GM21717 (cell line): ENCODE results near the gene CDK17.
"Not testable (repeated sequence)": the region's sequence is repeated elsewhere in the genome, so short reads cannot be mapped to it uniquely, and the experiment has no call there.

Experiments used
- ATAC-seq: cut with Tn5 transposase; IDR thresholded peaks from one replicate; pipeline ENCODE4 v1.9.1; 2021; ENCODE audit warnings: mild to moderate bottlenecking, moderate library complexity; ENCODE audit not compliant: unreplicated experiment

The CDK17 gene

DNA sequence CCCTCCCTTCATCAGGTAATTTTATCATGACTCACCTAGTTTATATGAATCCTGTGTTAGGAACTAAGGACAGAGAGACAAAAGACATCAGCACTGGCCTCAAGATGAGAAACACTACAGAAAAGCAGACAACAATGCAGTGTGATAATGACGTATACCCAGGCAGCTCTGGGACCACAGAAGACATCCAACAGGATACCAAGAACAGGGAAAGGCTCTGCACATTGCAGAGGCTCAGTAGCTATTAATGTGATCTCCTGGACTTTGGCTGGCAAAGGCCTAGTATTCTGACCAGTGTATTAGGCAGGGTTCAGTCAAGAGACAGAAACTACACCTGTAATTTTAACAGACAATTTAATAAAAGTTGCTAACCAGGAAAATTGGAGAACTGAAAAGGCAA is 39.7 kb downstream of the CDK17 start:
- no peak for ATAC-seq

DNA sequence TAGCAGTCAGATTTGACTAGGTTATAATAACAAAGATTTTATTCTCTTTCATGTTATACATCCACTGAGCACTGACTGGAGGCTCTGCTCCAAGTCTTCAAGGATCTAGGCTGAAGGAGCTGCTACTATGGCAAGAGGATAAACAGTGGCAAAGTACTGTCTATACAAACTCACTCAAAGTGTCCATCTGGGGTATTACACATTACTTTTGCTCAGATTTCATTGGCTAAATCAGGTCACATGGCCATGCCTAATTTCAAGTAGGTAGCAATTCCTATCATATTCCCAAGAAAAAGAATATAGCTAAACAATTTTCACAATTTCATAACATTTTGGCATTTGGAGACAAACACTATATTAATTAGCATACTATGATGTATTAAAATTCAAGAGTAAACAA is 40.9 kb downstream of the CDK17 start:
- ATAC-seq, result no peak

DNA sequence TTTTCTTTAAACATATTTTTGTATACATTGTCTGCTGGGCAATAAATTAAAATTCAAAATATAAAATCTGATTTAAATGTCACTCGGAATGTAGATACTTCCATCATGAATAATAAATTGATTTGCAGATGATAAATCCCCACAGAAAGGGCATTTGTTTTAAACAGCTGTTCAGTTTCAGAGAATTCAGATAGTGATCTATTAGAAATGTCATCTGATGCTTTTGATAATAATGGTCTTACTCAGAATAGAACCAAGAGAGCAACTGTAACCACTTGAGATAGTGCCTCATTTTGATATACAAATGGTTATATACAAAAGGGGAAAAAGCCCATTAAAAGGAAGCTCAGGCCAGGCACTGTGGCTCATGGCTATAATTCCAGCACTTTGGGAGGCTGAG is 43.4 kb downstream of the CDK17 start:
- no peak for ATAC-seq

DNA sequence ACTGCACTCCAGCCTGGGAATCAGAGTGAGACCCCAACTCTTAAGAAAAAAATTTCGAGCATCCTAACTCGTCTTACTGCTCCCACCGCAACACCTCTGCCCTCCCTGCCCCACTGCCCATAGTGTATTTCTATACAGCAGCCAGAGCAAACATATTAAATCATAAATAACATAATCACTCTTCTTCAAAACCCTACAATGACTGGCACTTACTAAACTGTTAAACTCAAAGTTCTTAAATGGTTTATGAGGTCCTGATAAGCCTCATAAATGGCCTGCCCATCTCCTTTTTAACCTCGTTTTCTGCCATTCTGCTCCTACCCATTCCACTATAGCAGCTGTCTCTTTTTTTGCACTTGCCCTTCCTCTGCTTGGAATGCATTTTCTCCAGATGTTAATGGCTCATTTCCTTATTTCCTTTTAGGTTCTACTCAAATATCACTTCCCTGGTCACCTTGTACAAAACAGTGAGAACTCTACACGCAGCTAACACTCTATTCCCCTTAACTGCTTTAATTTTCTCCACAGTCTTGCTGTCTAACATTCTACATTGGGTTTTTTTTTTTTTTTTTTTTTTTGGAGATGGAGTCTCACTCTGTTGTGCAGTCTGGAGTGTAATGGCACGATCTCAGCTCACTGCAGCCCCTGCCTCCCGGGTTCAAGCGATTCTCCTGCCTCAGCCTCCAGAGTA is 45.2 kb downstream of the CDK17 start:
- ATAC-seq, result no peak

DNA sequence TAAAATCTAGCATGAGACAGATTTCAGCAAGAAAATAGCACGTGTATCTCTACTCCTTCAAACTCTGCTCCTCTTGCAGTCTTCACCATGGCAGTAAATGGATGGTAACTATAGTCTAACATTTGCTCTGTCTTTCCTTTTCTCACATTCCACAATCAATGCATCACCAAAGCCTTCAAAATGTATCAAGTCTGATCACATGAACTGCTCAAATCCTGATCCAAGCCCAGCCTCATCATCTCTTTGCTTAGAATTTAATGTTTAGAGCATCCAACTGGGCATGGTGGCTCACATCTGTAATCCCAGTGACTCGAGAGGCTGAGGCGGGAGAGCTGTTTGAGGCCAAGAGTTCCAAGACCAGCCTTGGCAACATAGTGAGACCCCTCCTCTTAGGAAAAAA is 45.9 kb downstream of the CDK17 start:
- no peak for ATAC-seq

DNA sequence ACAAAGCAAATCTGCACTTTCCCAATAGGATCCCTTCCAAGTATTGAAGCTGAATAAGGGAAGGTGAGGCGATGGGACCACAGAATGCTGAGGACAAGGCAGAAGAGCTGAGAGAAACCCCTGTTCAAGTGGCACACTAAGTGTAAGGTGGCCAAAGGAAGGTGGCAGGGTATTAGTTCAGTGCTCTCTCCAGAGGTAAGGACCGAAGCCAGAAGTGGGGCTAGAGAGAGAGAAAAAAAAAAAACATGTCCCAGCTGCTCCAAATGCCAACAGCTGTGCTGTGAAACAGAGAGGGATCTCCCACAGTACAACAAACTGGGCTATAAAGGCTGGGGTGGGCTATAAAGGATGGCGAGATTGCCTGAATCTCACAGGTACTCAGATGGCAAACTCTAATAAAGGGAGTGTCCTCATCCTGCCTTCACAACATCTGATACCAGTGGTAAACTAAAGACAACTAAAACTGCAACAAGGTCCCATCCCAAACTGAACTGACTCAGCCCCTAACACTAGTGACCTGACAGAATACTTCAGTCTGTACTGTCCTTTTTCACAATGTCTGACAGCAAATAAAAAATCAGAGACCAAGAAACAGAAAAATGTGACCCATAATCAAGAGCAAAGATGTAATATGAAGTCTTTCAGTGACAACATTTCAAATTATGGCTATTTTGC is 47.9 kb downstream of the CDK17 start:
- no peak for ATAC-seq

DNA sequence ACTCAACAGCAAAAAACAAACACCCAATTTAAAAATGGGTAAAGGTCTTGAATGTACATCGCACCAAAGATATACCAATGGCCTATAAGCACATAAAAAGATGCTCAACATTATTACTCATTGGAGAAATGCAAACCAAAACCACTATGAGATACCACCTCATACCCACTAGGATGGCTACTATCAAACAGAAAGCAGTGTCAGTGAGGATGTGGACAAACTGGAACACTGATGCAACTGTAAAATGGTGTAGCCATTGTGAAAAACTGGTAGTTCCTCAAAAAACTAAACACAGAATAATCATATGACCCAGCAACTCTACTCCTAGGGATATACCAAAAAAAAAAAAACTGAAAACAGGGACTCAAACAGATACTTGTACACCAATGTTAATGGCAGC is 49.3 kb downstream of the CDK17 start:
- ATAC-seq, result peak; percentile 53

DNA sequence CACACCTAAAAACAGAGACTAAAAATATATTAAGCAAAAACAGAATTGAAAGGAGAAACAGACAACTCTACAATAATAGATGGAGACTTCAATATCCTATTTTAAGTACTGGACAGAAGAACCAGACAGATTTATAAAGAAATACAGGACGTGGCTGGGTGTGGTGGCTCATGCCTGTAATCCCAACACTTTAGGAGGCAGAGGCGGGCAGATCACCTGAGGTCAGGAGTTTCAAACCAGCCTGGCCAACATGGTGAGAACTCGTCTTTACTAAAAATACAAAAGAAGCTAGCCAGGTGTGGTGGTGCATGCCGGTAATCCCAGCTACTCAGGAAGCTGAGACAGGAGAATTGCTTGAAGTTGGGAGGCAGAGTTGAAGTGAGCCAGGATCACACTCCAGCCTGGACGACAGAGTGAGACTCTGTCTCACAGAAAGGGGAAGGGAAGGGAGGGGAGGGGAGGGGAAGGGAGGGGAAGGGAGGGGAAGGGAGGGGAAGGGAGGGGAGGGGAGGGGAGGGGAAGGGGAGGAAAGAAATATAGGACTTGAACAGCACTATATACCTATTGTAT is 53.0 kb downstream of the CDK17 start:
- no peak for ATAC-seq

DNA sequence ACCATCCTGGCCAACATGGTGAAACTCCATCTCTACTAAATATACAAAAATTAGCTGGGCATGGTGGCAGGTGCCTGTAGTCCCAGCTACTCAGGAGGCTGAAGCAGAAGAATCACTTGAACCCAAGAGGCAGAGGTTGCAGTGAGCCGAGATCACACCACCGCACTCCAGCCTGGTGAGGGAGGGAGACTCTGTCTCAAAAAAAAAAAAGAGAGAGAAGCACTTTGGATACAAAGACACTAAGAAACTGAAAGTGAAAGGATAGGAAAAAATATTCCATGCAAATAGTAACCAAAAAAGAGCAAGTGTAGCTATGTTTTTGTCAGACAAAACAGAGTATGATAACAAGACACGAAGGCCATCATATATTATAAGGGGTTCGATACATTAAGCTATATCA is 53.5 kb downstream of the CDK17 start:
- not testable (repeated sequence) for ATAC-seq

DNA sequence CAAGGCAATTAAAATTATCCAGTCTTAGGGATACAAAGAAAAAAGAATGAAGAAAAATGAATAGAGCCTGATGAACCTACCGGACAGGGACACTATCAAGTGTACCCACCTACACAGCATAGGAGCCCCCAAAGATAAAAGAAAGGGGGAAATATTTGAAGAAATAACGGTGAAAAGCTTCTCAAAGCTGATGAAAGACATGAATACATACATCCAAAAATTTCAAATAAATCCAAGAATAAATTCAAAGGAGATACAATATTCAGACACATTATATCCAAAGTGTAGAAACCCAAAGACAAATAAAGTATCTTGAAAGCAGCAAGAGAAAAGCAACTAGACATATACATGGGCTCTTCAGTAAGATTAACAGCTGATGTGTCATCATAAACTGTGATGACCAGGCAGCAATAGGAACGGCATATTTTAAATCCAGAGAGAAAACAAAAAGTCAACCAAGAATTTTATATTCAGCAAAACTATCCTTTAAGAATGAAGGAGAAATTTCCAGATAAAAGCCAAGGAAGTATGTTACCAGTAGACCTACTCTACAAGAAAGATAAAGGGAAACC is 56.0 kb downstream of the CDK17 start:
- no peak for ATAC-seq

DNA sequence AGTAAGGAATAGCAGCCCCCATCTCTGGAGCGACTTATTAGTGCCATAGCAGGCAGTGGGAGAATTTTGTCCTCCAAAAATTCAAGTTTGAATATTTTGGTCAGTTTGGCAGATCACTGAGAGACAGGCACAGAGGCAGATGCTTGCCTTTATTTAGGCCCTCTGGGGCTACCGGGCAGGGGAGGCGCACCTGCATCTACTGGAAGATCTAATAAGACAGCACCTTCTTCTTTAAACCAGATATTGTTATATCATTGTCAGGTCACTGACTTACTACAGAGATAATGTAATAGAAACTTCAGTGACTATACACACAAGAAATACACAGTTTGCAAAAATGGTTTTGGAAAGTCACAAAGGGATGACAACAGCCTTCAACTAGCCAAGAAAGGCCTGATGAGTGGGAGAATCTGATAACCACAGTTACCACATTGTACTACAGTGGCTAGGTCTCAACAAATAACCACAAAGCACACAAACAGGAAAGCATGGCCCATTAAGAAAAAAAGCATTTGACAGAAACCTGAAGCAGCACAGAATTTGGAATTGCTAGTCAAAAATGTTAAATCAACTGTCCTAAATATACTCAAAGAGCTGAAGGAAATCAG is 56.8 kb downstream of the CDK17 start:
- peak; percentile 87 for ATAC-seq

DNA sequence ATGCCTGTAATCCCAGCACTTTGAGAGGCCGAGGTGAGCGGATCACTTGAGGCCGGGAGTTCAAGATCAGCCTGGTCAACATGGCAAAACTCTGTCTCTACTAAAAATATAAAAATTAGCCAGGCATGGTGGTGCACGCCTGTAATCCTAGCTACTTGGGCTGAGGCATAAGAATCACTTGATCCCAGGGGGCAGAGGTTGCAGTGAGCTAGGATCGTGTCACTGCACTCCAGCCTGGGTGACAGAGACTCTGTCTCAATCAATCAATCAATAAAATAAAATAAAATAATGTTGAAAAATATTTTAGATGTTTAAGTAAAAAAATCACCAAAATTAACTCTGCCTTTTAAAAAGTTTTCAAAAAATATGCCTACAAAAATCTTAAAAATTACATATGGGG is 60.6 kb downstream of the CDK17 start:
- ATAC-seq, result not testable (repeated sequence)

DNA sequence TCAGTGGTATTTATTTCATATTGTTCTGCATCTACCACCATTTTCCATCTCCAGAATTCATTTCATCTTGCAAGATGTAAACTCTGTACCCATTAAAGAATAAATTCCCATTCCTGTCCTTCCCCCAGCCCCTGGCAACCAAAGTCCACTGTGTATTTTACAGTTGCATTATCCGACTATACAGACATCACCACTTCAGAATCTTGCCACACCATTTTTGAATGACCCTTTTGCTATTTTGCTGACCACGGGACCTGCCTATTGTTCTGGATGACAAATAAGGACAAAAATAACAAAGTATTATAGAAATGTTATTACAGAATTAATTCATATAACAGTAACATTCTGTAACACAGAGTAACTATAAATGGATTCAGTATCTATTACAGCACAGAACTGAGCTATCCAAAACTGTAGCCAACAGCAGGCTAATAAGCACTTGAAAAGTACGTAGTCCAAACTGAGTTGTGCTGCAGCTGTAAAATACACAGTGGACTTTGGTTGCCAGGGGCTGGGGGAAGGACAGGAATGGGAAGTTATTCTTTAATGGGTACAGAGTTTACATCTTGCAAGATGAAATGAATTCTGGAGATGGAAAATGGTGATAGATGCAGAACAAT is 61.3 kb downstream of the CDK17 start:
- ATAC-seq, result no peak

DNA sequence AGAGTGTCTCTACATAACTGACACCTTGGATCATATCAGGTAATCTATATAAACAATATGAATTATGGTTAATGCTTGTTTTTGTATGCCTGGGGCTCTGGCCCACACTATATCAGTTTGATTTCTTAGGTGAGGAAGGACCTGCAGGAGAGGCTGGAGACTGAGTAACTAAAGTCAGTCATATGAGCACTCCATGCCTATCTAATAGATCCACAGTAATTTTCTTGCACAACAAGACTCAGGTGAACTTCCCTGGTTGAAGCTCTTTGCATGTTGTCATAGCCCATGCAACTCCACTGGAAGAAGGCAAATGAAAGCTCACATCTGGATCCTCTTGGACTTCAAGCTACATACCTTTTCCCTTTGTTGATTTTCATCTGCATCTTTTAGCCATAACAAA is 62.3 kb downstream of the CDK17 start:
- ATAC-seq, result no peak

DNA sequence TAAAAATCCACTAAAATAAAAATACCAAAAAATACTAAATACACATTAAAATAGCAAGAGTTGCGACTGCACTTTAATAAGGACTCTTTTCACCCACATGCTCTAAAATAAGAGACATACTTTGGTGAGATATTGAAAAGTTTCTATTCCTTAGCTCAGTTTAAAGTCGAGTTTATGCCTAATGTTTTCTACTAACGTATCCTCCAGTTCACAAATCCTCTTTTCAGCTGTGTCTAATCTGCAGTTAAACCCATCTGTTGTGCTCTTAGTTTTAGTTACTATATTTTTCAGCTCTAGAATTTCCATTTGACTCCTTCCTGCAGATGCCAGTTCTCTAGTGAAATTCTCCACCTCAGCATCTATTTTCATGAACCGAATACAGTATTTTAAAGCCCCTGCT is 63.8 kb downstream of the CDK17 start:
- ATAC-seq, result no peak

DNA sequence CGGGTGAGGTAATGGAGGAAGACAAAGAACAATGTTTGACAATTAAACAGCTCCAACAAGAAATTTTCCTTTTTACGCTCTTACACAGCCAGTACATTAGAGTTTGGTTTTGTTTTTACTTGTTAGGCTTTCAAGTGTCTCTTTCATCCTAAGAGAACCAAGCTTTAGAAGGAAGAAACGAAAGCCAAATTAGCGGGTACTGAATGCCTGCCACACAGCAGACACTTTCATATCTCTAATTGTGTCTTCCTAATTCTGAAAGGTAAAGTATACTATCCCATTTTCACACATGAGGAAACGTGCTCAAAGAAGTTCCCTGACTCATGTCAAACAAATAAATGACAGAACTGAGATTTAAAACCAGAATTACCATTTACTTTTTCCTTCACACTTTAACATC is 65.0 kb downstream of the CDK17 start:
- peak; percentile 92 for ATAC-seq

DNA sequence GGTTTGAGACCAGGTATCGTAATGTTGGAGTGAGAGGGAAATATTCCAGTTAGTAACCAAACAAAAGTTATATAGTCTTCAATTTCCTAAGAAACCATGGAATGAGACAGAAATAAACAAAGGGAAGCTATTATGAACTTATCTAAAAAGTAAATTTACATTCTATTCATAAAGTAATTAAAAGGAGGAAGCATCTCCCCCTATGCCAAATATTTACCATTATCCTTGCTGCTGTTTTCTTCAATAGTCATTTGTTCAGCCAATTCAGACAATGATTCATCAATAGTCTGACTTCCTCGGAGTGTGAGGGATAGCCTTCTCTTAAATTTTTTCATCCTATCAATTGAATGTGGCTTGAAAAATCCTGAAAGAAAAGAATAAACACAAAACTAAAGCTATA is 65.7 kb downstream of the CDK17 start:
- ATAC-seq, result no peak

DNA sequence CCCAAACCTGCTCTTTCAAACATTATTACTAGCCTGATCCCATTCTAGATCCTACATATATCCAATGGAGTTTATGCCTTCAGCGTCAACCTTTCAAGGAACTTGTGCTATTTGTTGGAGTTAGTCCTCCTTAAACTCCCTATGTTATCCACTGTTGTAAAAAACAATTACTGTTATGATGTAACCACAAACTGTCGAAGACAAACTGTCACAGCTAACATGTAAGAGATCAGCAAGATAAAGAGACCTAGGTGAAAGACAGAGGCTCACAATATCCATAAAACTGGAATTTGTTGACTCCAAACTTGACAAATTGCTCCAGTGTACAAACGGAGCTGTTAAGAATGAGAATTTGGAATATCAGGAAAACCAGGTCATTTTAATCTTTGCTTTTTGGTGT is 70.7 kb downstream of the CDK17 start:
- no peak for ATAC-seq

DNA sequence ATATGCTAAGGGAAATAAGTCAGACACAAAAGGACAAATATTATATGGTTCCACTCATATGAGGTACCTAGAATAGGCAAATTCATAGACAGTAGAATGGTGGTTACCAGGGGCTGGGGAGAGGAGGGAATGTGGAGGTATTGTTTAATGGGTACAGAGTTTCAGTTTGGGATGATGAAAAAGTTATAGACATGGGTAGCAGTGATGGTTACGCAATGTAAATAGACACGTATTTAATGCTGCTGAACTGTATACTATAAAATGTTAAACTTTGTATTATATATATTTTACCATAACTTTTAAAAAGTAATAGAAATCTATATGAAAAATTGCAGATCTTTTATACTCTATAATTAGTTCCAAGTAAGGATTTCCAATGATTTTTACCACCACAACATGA is 71.2 kb downstream of the CDK17 start:
- ATAC-seq, result no peak

DNA sequence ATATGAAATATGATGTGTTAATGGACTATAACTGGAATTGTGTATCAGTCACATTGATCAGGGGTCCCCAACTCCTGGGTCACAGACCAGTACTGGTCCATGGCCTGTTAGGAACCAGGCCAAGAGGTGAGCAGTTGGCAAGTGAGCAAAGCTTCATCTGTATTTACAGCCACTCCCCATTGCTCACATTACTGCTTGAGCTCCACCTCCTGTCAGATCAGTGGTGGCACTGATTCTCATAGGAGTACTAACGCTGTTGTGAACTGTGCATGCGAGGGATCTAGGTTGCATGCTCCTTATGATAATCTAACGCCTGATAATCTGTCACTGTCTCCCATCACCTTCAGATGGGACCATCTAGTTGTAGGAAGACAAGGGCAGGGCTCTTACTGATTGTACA is 72.3 kb downstream of the CDK17 start:
- peak; percentile 36 for ATAC-seq

DNA sequence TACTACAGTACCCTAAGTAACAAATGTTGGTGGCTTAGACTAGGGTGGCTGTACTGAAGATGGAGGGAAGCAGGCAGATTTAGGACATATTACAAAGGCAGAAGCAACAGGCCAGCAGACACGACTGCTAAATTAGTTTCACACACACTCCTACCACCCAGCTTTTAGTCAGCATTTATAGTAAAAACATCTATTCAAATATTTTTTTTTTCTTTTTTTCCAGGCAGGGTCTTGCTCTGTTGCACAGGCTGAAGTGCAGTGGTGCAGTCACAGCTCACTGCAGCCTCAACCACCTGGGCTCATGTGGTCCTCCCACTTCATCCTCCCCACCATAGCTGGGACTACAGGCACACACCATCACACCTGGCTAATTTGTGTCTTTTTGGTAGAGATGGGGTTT is 72.9 kb downstream of the CDK17 start:
- ATAC-seq, result peak; percentile 87
